ENCODE measurements around the gene ARPC1A. TPM values are rescaled to one million over a fixed set of nuclear protein-coding genes. Genes with fewer than 3 reads are reported as not detected.

The ARPC1A gene
- total RNA-seq, 6 experiments from 2014 or later = 261 to 285 (median 281) TPM

GRCh38 chr7:99402854-99403253, 77.2 kb downstream of the ARPC1A start:
- peaks cover 36% of the 10 kb centered on the region for H3K4me1 Mint-ChIP-seq (ENCODE audit: low read depth)
- H3K27ac Mint-ChIP-seq = no peak overlapping the region
- H3K27me3 Mint-ChIP-seq (ENCODE audit: insufficient read depth) = peaks cover 14% of the 10 kb centered on the region
- TF ChIP-seq CTCF (IDR thresholded peaks at IDR 0.05) = no peak
- no peak overlapping the region for H3K4me3 Mint-ChIP-seq
- H3K9me3 Mint-ChIP-seq = no peaks in the 10 kb centered on the region
- H3K36me3 Mint-ChIP-seq (ENCODE audit: low read depth) = peaks cover 38% of the 10 kb centered on the region
- no peak for DNase-seq

- TF ChIP-seq CTCF (IDR thresholded peaks at IDR 0.05) = no peak
- Mint-ChIP-seq H3K9me3 (no peaks in the 10 kb centered on the region), H3K4me1 (ENCODE audit: low read depth) (peaks cover 30% of the 10 kb centered on the region), H3K27me3 (ENCODE audit: insufficient read depth) (peaks cover 9% of the 10 kb centered on the region), H3K27ac (no peak overlapping the region), H3K36me3 (ENCODE audit: low read depth) (peaks cover 31% of the 10 kb centered on the region), H3K4me3 (no peak overlapping the region)
- no peak for DNase-seq
These were observed 78.1 kb downstream of the ARPC1A start for GRCh38 chr7:99403764-99404163.

GRCh38 chr7:99404235-99404976, 78.7 kb downstream of the ARPC1A start:
- Mint-ChIP-seq H3K9me3 (no peaks in the 10 kb centered on the region), H3K4me3 (no peak overlapping the region; the same call in 1 of the 2 replicates), H3K27me3 (ENCODE audit: insufficient read depth) (peaks cover 5% of the 10 kb centered on the region; the same call in 1 of the 2 replicates), H3K36me3 (ENCODE audit: low read depth) (peaks cover 34% of the 10 kb centered on the region), H3K4me1 (ENCODE audit: low read depth) (peaks cover 28% of the 10 kb centered on the region), H3K27ac (no peak overlapping the region)
- no peak for TF ChIP-seq CTCF (IDR thresholded peaks at IDR 0.05)
- DNase-seq = peak; percentile 23

GRCh38 chr7:99404977-99405320, 79.3 kb downstream of the ARPC1A start:
- no peak overlapping the region for H3K4me3 Mint-ChIP-seq
- H3K9me3 Mint-ChIP-seq = no peaks in the 10 kb centered on the region
- H3K27ac Mint-ChIP-seq = no peak overlapping the region
- H3K27me3 Mint-ChIP-seq (ENCODE audit: insufficient read depth) = peaks cover 5% of the 10 kb centered on the region; the same call in 1 of the 2 replicates
- no peak for DNase-seq
- TF ChIP-seq CTCF (IDR thresholded peaks at IDR 0.05) = no peak
- H3K4me1 Mint-ChIP-seq (ENCODE audit: low read depth) = peaks cover 31% of the 10 kb centered on the region
- H3K36me3 Mint-ChIP-seq (ENCODE audit: low read depth) = peaks cover 38% of the 10 kb centered on the region

GRCh38 chr7:99406557-99406956, 80.9 kb downstream of the ARPC1A start:
- H3K27ac Mint-ChIP-seq = peak overlapping the region; percentile 98
- DNase-seq = no peak
- peaks cover 41% of the 10 kb centered on the region for H3K4me1 Mint-ChIP-seq (ENCODE audit: low read depth)
- peak overlapping the region; percentile 98 for H3K4me3 Mint-ChIP-seq
- peaks cover 43% of the 10 kb centered on the region for H3K36me3 Mint-ChIP-seq (ENCODE audit: low read depth)
- H3K27me3 Mint-ChIP-seq (ENCODE audit: insufficient read depth) = peaks cover 5% of the 10 kb centered on the region; the same call in 1 of the 2 replicates
- no peaks in the 10 kb centered on the region for H3K9me3 Mint-ChIP-seq
- no peak for TF ChIP-seq CTCF (IDR thresholded peaks at IDR 0.05)

Data from HFFc6 (cell line).